ENCODE data around the gene EPM2AIP1.

GRCh38 chr3:37039161-37039846 is 46.4 kb upstream of the EPM2AIP1 start:
- TF ChIP-seq CTCF (IDR thresholded peaks at IDR 0.05): no peak
- TF ChIP-seq POLR2A (IDR thresholded peaks at IDR 0.05; ENCODE audit: low read depth): no peak

All from esophagus muscularis mucosa (tissue), 3 donors.